Activated CD4-positive, alpha-beta T cell treated with anti-CD3 and anti-CD28 coated beads, Interleukin-2, Interleukin-4, amounts not matched to agents 100 ng/mL and 50 ng/mL, durations not matched to agents 16 hours and 8 hours (primary cell): ENCODE measurements around the gene RAB40C.

ENCODE experiments used
- DNase-seq: peaks from one replicate; pipeline ENCODE4 v3.0.0-alpha.2; 2020; ENCODE audit warnings: low spot score

Gene RAB40C

GRCh38 chr16:668519-669171 is 78.8 kb downstream of the RAB40C start:
- no peak for DNase-seq

- no peak for DNase-seq
Observed at GRCh38 chr16:669666-670065, 79.8 kb downstream of the RAB40C start.

- DNase-seq: no peak
Observed at GRCh38 chr16:670485-671352, 80.9 kb downstream of the RAB40C start.

- no peak for DNase-seq
Observed at GRCh38 chr16:671353-672131, 81.7 kb downstream of the RAB40C start.

- DNase-seq: no peak
Observed at GRCh38 chr16:672371-672770, 82.5 kb downstream of the RAB40C start.

- DNase-seq: no peak
Observed at GRCh38 chr16:672851-673250, 83.0 kb downstream of the RAB40C start.

- DNase-seq: no peak
Observed at GRCh38 chr16:673399-673991, 83.6 kb downstream of the RAB40C start.

- DNase-seq: no peak
Observed at GRCh38 chr16:674214-674881, 84.5 kb downstream of the RAB40C start.

- no peak for DNase-seq
Observed at GRCh38 chr16:674968-675883, 85.4 kb downstream of the RAB40C start, which contains the start of gene RHBDL1. TSS of gene RHBDL1 (plus strand) at chr16:675671. CDS start at chr16:675791, 120 bp downstream.

- DNase-seq: no peak
Observed at GRCh38 chr16:675884-676564, 86.2 kb downstream of the RAB40C start.

GRCh38 chr16:676565-676902 is 86.7 kb downstream of the RAB40C start:
- DNase-seq: no peak

GRCh38 chr16:676913-677312 is 87.0 kb downstream of the RAB40C start:
- DNase-seq: no peak

GRCh38 chr16:677316-678190 is 87.7 kb downstream of the RAB40C start:
- no peak for DNase-seq

GRCh38 chr16:678209-678857 is 88.5 kb downstream of the RAB40C start:
- DNase-seq: no peak
